Islet precursor cell (in vitro differentiated cells): Measurements from ENCODE around the gene PUSL1.
"Not testable (repeated sequence)": the region's sequence is repeated elsewhere in the genome, so short reads cannot be mapped to it uniquely, and the experiment has no call there.

ENCODE experiments used
- DNase-seq: peaks from one replicate; pipeline ENCODE4 v3.0.0-alpha.2; 2018

Gene PUSL1

DNA sequence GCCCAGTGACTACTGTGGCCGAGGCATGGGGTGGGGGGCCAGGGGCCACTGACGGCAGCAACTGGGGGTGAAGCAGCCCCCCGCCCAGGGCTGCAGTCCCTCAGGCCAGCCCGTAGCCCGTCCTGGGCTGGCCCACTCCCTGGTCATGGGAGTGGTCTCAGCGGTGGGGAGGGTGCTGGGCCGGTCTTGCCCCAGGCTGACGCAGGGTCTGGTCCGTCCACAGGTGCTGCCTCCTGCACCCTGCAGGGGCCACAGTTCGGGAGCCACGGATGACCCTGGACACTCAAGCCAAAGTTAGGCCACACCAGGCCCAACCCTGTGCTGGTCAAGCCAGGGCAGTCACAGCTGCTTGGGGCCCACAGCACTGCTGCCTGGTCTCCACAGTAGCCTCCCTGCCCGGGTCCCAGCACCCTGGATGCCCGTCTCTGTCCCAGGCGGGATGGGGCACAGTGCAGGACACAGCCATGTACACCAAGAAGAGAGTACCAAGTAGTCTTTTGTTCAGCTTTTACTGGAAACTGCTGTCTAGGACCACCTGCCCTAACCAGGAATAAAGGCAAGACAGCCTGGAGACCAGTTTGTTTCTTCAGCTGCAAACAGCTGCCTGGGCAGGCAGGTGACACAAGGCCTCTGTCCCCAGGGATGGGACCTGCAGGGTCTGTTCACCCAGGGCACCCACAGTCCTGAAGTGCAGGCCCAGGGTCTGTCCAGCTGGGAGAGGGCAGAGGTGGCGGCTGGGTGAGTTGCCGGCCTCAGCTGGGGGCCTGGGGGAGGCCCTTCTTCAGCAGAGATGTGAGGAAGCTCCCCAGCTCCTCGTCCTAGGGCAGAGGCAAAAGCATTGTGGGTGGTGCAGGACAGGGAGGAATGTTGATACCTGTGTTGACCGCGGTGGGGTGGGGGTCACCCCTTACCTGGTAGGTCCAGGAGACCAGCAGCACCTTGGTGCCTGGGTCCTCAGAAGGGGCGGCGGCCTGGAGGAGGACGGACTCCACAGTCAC is 3.0 kb downstream of the PUSL1 start:
- DNase-seq: no peak

- DNase-seq: no peak
These were observed 4.3 kb downstream of the PUSL1 start for GRCh38 chr1:1312450-1313314.

GRCh38 chr1:1313500-1314236 is 5.3 kb downstream of the PUSL1 start:
- no peak for DNase-seq

DNA sequence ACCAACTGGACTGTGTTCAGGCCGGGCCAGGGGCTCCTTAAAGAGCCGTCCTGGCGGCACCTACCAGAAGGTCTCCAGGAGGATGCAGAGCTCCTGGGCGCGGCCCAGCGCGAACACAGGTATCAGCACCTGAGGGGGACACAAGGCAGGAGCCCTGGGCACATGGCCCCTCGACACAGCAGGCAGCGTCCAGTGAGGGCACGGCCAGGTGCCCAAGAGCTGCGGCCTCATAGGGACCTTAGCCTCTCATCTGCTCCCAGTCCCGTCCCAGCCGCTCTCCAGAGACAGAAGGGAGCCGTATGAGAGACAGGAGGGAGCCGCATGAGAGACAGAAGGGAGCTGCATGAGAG is 5.8 kb downstream of the PUSL1 start:
- no peak for DNase-seq

DNA sequence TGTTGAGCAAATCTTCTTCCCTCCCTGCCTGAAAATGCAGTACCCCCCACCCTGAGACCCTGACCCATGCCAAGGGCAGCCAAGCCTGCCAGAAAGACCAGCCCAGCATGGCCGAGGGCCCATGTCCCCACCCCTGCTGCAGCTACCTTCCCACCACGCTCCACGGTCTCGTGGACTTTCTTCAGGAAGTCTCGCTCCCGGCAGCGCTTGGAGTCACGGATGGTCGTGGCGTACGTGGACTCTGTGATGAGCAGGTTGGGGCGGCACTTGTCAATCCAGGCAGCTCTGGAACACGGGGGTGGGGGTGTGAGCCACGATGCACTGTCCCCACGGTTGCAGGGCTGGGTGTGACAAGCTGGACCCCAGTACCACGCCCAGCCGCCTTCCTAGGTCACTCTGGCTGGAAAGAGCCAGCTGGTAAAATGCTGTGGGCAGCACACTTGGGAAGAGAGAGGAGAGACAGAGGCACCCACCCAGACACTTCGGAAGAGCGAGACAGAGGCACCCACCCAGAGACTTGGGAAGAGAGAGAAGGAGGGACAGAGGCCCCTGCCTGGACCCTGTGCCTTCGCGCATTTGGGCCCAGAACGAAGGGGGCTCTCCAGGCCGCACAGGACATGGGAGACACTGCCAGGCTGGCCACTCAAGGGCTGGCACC is 6.4 kb downstream of the PUSL1 start:
- no peak for DNase-seq

DNA sequence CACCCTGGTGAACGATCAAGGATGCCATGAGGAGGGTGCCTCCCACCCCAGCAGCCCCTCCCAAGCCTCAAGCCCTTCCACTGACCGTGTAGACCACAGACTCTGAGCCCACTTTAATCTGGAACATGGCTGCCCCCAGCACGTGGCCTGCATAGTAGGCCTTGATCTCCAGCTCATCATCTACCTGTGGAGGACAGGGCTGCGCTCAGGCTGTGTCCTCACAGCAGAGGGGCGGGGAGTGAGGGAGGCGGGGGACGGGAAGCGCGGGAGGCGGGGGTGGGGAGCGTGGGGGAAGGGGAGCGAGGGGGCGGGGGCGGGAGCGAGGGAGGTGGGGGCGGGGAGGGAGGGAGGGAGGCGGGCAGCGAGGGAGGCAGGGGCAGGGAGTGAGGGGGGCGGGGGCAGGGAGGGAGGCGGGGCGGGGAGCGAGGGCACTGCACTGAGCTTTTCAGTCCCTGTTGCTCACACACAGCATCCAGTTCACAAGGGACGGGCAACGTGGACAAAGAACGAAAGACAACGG is 7.1 kb downstream of the PUSL1 start:
- DNase-seq: no peak

- DNase-seq: not testable (repeated sequence)
These were observed 7.8 kb downstream of the PUSL1 start for GRCh38 chr1:1316199-1316598.

GRCh38 chr1:1317420-1317819 is 9.0 kb downstream of the PUSL1 start:
- DNase-seq: no peak

DNA sequence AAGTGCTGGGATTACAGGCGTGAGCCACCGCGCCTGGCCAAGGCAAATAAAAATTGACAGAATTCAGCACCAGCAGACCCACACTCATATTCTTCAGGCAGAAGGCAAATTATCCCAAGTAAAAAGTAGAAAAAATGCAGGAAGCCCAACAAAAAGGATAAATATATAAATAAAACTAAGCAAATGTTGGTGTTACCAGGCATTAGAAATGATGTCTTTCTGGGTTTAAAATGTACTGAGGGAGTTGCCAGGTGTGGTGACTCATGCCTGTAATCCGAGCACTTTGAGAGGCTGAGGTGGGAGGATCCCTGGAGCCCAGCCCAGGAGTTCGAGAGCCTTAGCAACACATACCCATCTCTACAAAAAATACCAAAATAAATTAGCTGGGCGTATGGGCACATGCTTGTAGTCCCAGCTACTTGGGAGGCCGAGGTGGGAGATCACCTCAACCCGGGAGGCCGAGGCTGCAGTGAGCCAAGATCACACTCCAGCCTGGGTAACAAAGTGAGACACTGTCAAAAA is 9.8 kb downstream of the PUSL1 start:
- DNase-seq: peak; percentile 83

DNA sequence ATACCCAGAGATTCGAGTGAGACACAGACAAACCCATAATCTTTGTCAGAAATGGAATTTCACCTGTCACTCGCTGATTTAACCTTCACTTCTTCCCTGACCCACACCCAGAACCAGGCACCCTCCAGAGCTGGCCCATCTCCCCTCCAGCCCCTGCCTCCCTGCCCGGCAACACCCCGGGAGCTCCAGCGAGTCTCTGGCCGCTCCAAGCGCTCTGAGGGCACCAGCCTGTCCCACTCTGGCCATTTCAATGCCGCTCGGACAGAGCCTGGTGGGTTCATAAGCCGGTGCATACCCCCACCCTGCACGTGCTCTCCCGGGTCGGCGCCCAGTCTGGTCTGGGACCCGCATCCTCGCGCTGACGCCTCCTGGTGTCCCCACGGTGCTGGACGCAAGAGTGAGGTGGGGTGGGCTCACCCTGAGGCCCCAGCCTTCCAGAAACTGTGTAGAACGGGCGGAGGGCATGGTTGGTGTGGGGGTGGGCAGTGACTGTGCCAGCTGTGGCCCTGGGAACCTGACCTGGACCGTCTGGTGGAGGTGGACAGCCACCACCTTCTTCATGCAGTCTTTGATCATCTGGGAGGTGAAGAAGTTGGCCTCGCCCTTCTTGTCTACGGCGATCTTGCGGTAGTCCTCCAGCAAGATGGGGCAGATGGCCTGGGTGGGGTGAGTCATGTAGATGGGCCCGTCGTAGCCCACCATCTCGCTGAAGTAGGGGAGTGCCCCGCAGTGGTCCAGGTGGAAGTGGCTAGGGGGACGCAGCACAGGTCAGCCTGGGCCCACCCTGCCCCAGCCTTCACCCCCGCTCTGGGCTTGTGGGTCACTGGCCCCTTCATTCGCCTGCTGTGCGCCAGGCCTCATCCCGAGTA is 10.6 kb downstream of the PUSL1 start:
- no peak for DNase-seq

DNA sequence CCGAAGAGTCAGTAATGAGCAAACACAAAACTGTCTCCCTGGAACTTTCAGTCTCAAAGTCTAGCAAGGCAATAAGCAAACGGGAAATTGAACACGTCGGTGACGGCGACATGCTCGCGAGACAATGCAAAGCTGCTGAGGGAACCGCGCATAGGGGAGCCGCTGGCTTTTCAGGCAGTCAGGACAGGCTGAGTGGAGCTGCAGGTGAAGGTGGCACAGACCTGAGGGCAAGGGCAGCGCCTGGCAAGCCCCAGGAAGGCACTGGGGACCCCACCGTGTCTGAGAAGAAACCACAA is 11.2 kb downstream of the PUSL1 start:
- DNase-seq: no peak

- DNase-seq: no peak
These were observed 12.5 kb downstream of the PUSL1 start for GRCh38 chr1:1320666-1321448.

DNA sequence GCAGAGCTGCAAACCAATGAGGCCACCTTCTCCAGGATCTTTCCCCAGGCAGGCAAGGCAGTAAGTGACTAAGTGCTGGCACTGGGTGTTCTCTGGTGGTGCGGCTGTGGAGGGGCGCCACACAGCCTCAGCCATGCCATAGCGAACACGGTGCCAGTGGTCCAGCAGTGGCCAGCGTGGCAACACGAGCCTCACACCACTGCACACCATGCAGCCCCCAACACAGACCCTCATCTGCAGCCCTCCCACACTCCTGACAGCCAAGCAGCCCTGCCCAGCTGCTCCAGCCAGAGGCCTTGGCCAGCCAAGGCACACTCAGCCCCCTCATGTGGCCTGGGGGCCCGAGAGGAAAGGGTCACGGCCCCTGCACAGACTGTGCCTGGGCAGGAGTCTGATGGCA is 13.1 kb downstream of the PUSL1 start:
- DNase-seq: no peak

GRCh38 chr1:1322418-1322817 is 14.0 kb downstream of the PUSL1 start:
- no peak for DNase-seq

DNA sequence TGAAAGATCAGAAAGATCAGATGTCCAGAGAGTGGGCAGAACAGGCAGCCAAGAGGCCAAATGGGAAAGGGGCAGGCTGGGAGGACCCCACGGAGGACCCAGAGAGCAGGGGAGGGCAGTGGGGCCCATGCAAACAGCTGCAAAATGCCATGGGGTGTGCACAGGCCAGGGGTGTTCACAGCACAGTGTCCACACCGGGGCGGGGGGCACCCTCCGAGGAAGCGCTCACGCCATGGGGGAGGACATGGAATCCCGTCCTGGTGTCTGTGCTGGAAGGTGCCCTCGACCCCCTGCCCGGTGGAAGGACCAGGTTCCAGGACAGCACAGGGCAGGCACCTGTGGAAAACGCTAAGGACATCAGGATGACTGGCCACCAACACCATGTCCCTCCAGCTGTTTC is 14.6 kb downstream of the PUSL1 start:
- DNase-seq: no peak

- DNase-seq: no peak
These were observed 15.7 kb downstream of the PUSL1 start for GRCh38 chr1:1324084-1324523.

- peak; percentile 96 for DNase-seq
These were observed 16.3 kb downstream of the PUSL1 start, which contains the start of the genes CPTP and INTS11 for GRCh38 chr1:1324524-1325287. TSS of gene CPTP (plus strand) at chr1:1324802. CDS start at chr1:1326911, 2,109 bp downstream. TSS of gene INTS11 (minus strand) at chr1:1324660. CDS start at chr1:1324608, 52 bp downstream.

DNA sequence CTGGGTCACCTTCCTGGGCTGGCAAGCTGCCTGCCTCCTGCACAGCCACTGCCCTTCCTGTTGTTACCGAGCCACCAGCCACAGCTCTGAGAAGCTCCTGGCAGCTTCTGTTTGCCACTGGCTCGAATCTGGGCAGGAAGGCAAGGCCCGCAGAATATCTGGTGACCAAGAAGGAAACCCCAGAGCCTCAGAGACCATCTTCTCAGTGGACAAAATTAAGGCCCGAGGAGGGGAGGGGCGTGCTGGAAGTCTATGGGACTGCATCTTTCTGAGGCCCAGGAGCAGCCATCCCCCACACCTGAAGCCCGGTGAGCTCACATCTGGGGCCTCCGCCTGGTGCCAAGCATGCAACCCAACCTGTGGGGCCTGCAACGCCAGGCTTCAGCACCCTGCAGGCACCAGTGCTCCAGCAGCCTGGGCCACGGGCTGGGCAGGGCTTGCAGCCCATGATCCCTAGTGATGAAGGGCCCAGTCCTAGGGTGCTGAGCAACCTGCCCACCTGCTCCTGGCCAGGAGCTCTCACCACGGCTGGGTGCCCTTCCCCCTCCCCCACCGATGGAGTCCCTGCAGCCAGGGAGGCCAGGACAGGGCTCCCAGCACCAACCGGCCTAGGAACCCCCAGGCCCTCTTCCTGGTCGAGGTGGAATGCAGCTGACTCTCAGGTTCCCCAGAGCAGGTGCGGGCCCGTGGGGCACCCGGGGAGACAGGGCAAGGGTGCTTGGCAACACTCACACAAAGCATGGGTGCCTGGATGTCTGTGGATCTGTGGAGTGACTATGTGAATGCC is 17.1 kb downstream of the PUSL1 start:
- no peak for DNase-seq
